Testis (tissue), 3 donors: ENCODE measurements around the gene PPP2R2D. TPM values are rescaled to one million over a fixed set of nuclear protein-coding genes. Genes with fewer than 3 reads are reported as not detected.

Source experiments
- DNase-seq: peaks from one replicate; pipeline ENCODE4 v3.0.0-alpha.2; 2019
- H3K27ac ChIP-seq, 2 donors: fragments of 200-600 bp; sonication (generic); one replicate each; pipeline ENCODE4 v1.5.1; 2019
- H3K27me3 ChIP-seq: fragments of 200-600 bp; sonication (generic); one replicate; pipeline ENCODE4 v1.5.1; 2019
- H3K36me3 ChIP-seq: fragments of 200-600 bp; sonication (generic); one replicate; pipeline ENCODE4 v1.5.1; 2017; ENCODE audit warnings: low read depth; ENCODE audit errors: missing control alignments
- H3K4me1 ChIP-seq: fragments of 200-600 bp; sonication (generic); one replicate; pipeline ENCODE4 v1.5.1; 2019
- H3K4me3 ChIP-seq, 2 donors: fragments of 200-600 bp; sonication (generic); one replicate each; pipeline ENCODE4 v1.5.1; 2017 to 2019
- H3K9me3 ChIP-seq: fragments of 200-600 bp; sonication (generic); one replicate; pipeline ENCODE4 v1.5.1; 2017
- POLR2A ChIP-seq: fragments of 450-650 bp; IDR thresholded peaks from one replicate; pipeline ENCODE4 v1.6.1; 2017; ENCODE audit warnings: antibody characterized with exemption, mild to moderate bottlenecking, moderate library complexity
- WGBS, 2 donors: methylation state at CpG; one replicate each; pipeline ENCODE4 v1.1.5; 2018; 5-methylcytosine and 5-hydroxymethylcytosine counted together
- intact Hi-C: fragments of 100-400 bp; cut with DNase I; formaldehyde crosslinking; loops from one replicate; pipeline ENCODE4 v1.15.1; 2023; ENCODE audit warnings: low total_unique reads
- polyA plus RNA-seq: library from polyadenylated mRNA; stranded (reverse); fragments of 350-450 nt; fragmentation: Illumina TruSeq; extraction: RNeasy Lipid Tissue Mini Kit (QIAGEN cat#74804); gene quantifications from one replicate; pipeline ENCODE4 v1.2.3, GENCODE V29; 2014; ENCODE audit warnings: low read depth, low replicate concordance; ENCODE audit not compliant: insufficient read depth
- total RNA-seq, 2 donors: library from RNA; depleted of rRNA; stranded (reverse); fragments of >200 nt; gene quantifications; one replicate each; pipeline ENCODE4 v1.2.3, GENCODE V29; 2016
- TF ChIP-seq, protein P1 (sequence below), 3 experiments: fragments of 450-650 bp in 2 of 3; fragments of 200-600 bp in 1 of 3; sonication (generic) in 1 of 3; IDR thresholded peaks; one replicate each; pipeline ENCODE4 v1.5.1; 2016 to 2019; ENCODE audit warnings: antibody characterized with exemption in 3 of 3, mild to moderate bottlenecking in 2 of 3, moderate library complexity in 1 of 3

PPP2R2D gene
- total and polyA plus RNA-seq, 3 donors from 2014 or later = 34.9 to 49.2 (median 48.5) TPM

DNA sequence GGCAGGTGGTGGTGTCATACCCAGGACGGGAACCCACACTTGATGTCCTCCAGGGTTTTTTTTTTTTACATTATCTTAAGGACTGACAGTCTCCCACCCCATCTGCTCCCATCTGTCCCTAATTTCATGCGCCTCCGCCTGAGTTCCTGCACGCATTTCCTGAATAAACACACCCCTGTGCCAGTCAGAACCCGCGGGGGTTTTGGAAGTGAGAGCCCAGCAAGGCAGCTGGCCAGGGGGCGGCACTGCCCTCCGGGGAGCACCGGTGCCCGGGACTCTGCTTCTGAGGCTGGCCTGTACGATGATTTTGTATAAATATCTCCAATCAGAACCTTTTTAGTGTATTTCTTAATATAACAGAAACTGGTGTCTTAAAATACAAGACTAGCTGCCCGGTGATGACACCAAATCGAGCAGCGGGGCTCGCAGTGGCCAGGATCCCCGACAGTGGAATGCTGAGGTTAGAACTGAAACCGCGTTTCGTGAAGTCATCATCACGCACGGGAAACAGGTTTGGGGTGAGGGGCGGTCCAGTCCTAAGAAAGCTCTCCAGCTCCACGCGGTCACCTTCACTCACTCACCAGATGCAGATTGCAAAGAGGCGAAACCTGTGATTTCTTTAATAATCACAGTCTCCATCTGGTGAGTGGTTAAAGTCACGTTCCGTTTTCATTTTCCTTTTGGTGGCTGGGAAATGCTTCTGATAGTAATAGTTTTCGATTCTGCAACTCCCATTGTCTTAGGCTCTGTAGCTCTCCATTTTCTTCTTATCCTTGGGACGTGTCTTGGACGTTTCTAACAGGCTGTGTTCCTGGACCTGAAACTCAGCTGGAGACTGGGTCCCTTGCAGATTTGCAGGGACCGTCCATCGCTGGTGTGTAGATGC lies 61.2 kb downstream of the PPP2R2D start:
- Histone ChIP-seq H3K4me3 (no peak overlapping the region), H3K36me3 (no peaks in the 10 kb centered on the region)
- 82 to 91% methylated on average over 32 of the region's 32 CpGs for WGBS, 2 donors

DNA sequence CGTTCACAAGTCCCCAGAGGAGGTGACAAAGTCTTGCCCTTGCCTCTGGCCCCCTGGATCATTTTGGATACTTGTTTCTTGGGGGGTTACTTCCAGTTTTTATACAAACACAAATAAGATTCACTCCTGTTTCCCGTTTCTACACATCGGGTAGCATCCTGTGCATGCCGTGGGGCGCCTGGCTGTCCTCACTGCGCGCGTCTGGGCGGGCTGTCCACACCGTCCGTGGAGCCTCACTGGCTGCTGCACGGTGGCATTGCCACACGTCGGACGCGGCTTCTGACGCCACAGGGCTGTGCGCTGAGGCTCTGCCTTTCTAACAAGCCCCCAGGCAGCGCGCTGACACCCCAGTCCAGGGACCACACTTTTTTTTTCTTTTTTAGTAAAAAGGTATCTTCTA lies 62.5 kb downstream of the PPP2R2D start:
- Histone ChIP-seq H3K27me3 (no peaks in the 10 kb centered on the region), H3K4me3 (no peak overlapping the region), H3K9me3 (no peaks in the 10 kb centered on the region), H3K36me3 (no peaks in the 10 kb centered on the region), H3K4me1 (peaks cover 5% of the 10 kb centered on the region), H3K27ac (no peak overlapping the region)
- WGBS, 2 donors = 83 to 94% methylated on average over 20 of the region's 20 CpGs
- DNase-seq = no peak
- TF ChIP-seq, protein P1, sequence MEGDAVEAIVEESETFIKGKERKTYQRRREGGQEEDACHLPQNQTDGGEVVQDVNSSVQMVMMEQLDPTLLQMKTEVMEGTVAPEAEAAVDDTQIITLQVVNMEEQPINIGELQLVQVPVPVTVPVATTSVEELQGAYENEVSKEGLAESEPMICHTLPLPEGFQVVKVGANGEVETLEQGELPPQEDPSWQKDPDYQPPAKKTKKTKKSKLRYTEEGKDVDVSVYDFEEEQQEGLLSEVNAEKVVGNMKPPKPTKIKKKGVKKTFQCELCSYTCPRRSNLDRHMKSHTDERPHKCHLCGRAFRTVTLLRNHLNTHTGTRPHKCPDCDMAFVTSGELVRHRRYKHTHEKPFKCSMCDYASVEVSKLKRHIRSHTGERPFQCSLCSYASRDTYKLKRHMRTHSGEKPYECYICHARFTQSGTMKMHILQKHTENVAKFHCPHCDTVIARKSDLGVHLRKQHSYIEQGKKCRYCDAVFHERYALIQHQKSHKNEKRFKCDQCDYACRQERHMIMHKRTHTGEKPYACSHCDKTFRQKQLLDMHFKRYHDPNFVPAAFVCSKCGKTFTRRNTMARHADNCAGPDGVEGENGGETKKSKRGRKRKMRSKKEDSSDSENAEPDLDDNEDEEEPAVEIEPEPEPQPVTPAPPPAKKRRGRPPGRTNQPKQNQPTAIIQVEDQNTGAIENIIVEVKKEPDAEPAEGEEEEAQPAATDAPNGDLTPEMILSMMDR (IDR thresholded peaks at IDR 0.05) = no peak
- TF ChIP-seq POLR2A = no peak
- intact Hi-C loops = no loop called here

More for the DNA sequence above, 61.2 kb downstream of the PPP2R2D start:
- H3K4me1 ChIP-seq = peaks cover 5% of the 10 kb centered on the region
- intact Hi-C loops = no loop called here
- DNase-seq = no peak
- H3K27me3 ChIP-seq = no peaks in the 10 kb centered on the region
- no peak overlapping the region for H3K27ac ChIP-seq
- H3K9me3 ChIP-seq = no peaks in the 10 kb centered on the region
- TF ChIP-seq, protein P1 (IDR thresholded peaks at IDR 0.05) = no peak
- no peak for TF ChIP-seq POLR2A

DNA sequence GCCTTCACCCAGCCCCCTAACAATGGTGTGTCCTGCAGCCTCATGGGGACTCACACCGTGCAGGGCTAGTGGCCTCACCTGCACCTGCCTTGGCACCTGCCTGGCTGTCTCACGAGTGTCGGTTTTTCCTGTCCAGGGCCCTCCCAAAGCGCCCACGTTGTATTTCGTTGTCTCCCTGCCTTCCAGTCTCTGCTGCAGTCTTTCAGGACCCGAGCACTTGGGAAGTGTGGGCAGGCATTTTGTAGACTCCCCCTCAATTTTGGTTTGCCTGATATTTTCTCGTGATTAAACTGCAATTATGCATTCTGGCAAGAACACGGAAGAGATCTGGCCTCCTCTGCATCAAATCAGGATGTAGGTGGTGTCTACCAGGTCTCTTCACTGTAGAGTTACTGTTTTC lies 63.0 kb downstream of the PPP2R2D start:
- no peak overlapping the region for H3K4me3 ChIP-seq
- WGBS, 2 donors = 69 to 75% methylated on average over 9 of the region's 9 CpGs
- H3K4me1 ChIP-seq = peaks cover 5% of the 10 kb centered on the region
- TF ChIP-seq, protein P1 (IDR thresholded peaks at IDR 0.05) = no peak
- no peak for TF ChIP-seq POLR2A
- no peaks in the 10 kb centered on the region for H3K9me3 ChIP-seq
- DNase-seq = no peak
- intact Hi-C loops = no loop called here
- no peaks in the 10 kb centered on the region for H3K27me3 ChIP-seq
- no peak overlapping the region for H3K27ac ChIP-seq
- H3K36me3 ChIP-seq = no peaks in the 10 kb centered on the region

DNA sequence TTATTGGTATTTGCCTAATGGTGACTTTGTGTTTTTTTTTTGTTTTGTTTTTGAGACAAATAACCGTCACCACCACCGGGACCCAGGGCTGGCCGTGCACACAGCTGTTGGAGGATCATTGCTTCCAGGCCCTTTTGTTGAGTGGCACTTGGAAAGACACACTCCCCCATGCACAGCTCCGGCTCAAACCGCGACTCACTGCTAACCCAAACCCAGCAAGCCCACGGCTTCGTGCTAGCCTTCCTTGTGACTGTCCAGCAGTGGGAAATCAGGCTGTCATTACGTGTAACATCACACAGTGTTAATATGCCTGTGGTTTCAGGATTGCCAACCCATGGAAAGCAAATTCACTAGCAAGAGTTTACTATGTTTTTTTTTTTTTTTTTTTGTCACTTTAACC lies 63.5 kb downstream of the PPP2R2D start:
- H3K27me3 ChIP-seq = no peaks in the 10 kb centered on the region
- H3K36me3 ChIP-seq = no peaks in the 10 kb centered on the region
- intact Hi-C loops = no loop called here
- DNase-seq = no peak
- H3K9me3 ChIP-seq = no peaks in the 10 kb centered on the region
- H3K4me1 ChIP-seq = peaks cover 5% of the 10 kb centered on the region
- H3K27ac ChIP-seq = no peak overlapping the region
- WGBS, 2 donors = 95 to 97% methylated on average over 9 of the region's 9 CpGs
- H3K4me3 ChIP-seq = no peak overlapping the region
- no peak for TF ChIP-seq POLR2A
- TF ChIP-seq, protein P1 (IDR thresholded peaks at IDR 0.05) = no peak

DNA sequence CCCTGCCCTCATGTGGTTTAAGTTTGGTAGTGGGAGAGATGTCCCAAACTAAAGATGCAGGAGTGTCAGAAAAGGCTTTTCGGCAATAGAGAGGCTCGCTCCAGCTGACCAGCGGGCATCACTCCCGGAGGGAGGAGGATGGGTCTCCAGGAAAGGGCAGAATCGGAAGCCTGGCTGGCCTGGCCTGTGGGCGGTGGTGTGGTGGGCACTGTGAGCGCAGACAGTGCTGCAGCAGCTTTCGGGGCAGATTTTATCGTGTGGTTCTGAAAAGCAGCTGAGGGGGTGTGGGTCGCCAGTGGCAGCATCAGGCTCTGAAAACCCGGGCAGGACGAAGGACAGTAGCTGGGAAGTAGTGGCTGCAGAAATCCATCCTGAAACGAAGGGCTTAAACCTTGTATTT lies 68.1 kb downstream of the PPP2R2D start:
- H3K9me3 ChIP-seq = no peaks in the 10 kb centered on the region
- DNase-seq = no peak
- no peaks in the 10 kb centered on the region for H3K36me3 ChIP-seq
- peaks cover 13% of the 10 kb centered on the region for H3K4me1 ChIP-seq
- 95% methylated on average over 12 to 13 of the region's 13 CpGs for WGBS, 2 donors
- no peak overlapping the region for H3K4me3 ChIP-seq
- TF ChIP-seq, protein P1 (IDR thresholded peaks at IDR 0.05) = no peak
- no peak for TF ChIP-seq POLR2A
- intact Hi-C loops = no loop called here
- no peak overlapping the region for H3K27ac ChIP-seq
- H3K27me3 ChIP-seq = no peaks in the 10 kb centered on the region
